Endothelial cell of umbilical vein (primary cell): ENCODE results near the gene NCOA7. TPM values are rescaled to one million over a fixed set of nuclear protein-coding genes. Genes with fewer than 3 reads are reported as not detected.

ENCODE experiments used
- BruUV-seq: library from RNA; stranded (reverse); fragments of 400-500 nt; replicated peaks from 2 replicates; lab custom pipeline; 2021; lab: Mats Ljungman, UMichigan
- CTCF ChIA-PET: fragments of 300-600, 350-600 bp; sonication (Branson Sonifier 250); formaldehyde crosslinking; loops from one replicate; lab custom pipeline; 2021; ENCODE audit warnings: antibody characterized with exemption, inconsistent platforms; lab: Charles Lee
- POLR2A ChIA-PET: fragments of 300-600, 350-600 bp; sonication (Branson Sonifier 250); formaldehyde crosslinking; loops from one replicate; lab custom pipeline; 2021; ENCODE audit warnings: antibody characterized with exemption, inconsistent platforms; lab: Charles Lee
- DNase-seq: peaks from one replicate; pipeline ENCODE4 v3.0.0-alpha.2; 2011; ENCODE audit warnings: low read depth, low spot score
- FAIRE-seq: peaks from 2 replicates; lab custom pipeline; 2011; peaks lifted over from hg19 to GRCh38; lab: Jason Lieb, UNC
- H2AFZ ChIP-seq: 2 replicates; pipeline ENCODE4 v1.6.0; 2012; ENCODE audit warnings: low read depth, low read length, control low read depth, inconsistent platforms
- H3K27ac ChIP-seq: 2 replicates; pipeline ENCODE4 v1.5.1; 2011; ENCODE audit warnings: low read depth, mild to moderate bottlenecking, control low read depth, low read length, moderate library complexity; ENCODE audit not compliant: insufficient read depth
- H3K27me3 ChIP-seq, 2 experiments: 2 replicates each; pipeline versions ENCODE4 v1.6.0 to v1.6.1; 2011; ENCODE audit warnings: low read length in 2 of 2, mixed read lengths in 1 of 2; ENCODE audit not compliant: control insufficient read depth in 2 of 2, insufficient read depth in 2 of 2
- H3K36me3 ChIP-seq, 2 experiments: 2 replicates in 1 of 2; 3 replicates in 1 of 2; pipeline ENCODE4 v1.5.1; 2011; ENCODE audit warnings: low read length in 2 of 2, mild to moderate bottlenecking in 1 of 2, moderate library complexity in 1 of 2; ENCODE audit not compliant: control insufficient read depth in 2 of 2, insufficient read depth in 2 of 2; ENCODE audit errors: extremely low read depth in 1 of 2
- H3K4me1 ChIP-seq: 3 replicates; pipeline ENCODE4 v1.5.1; 2011; ENCODE audit warnings: mild to moderate bottlenecking, low read length; ENCODE audit not compliant: control insufficient read depth, insufficient read depth; ENCODE audit errors: extremely low read depth
- H3K4me2 ChIP-seq: 2 replicates; pipeline ENCODE4 v1.6.1; 2011; ENCODE audit warnings: low read length, control low read depth, mixed read lengths; ENCODE audit not compliant: insufficient read depth
- H3K4me3 ChIP-seq, 3 experiments: fragments of 200-600 bp in 1 of 3; sonication (generic), shearing (Covaris generic) in 1 of 3; replicated peaks in 1 of 3; 2 replicates each; pipeline ENCODE4 v1.5.1; 2011 to 2016; ENCODE audit warnings: control low read depth in 3 of 3, low read length in 3 of 3, mild to moderate bottlenecking in 2 of 3, inconsistent platforms in 1 of 3, low read depth in 1 of 3, moderate library complexity in 1 of 3; ENCODE audit not compliant: insufficient read depth in 1 of 3
- H3K79me2 ChIP-seq: 2 replicates; pipeline ENCODE4 v1.6.0; 2012; ENCODE audit warnings: low read length, inconsistent platforms; ENCODE audit not compliant: control insufficient read depth, insufficient read depth
- H3K9ac ChIP-seq: replicated peaks from 2 replicates; pipeline ENCODE3; 2011; ENCODE audit warnings: low read length, control low read depth; ENCODE audit not compliant: insufficient read depth; ENCODE audit errors: extremely low read depth
- H3K9me1 ChIP-seq: replicated peaks from 3 replicates; pipeline ENCODE4 v1.6.0; 2011; ENCODE audit warnings: mild to moderate bottlenecking, low read length; ENCODE audit not compliant: control insufficient read depth, insufficient read depth; ENCODE audit errors: extremely low read depth
- H3K9me3 ChIP-seq: replicated peaks from 2 replicates; pipeline ENCODE4 v1.5.1; 2012; ENCODE audit warnings: low read length, inconsistent platforms; ENCODE audit not compliant: control insufficient read depth, insufficient read depth
- H4K20me1 ChIP-seq: replicated peaks from 2 replicates; pipeline ENCODE3; 2011; ENCODE audit warnings: mild to moderate bottlenecking, low read length; ENCODE audit not compliant: control insufficient read depth, insufficient read depth; ENCODE audit errors: extremely low read depth
- EZH2 ChIP-seq: IDR thresholded peaks from 2 replicates; pipeline ENCODE4 v1.6.1; 2012; ENCODE audit warnings: borderline replicate concordance, low read depth, mild to moderate bottlenecking, moderate library complexity, low read length, inconsistent platforms; ENCODE audit not compliant: severe bottlenecking
- FOS ChIP-seq: IDR thresholded peaks from 2 replicates; pipeline ENCODE4 v1.6.1; 2011; ENCODE audit warnings: mild to moderate bottlenecking, low read length, moderate library complexity, borderline replicate concordance; ENCODE audit not compliant: insufficient read depth
- GATA2 ChIP-seq: IDR thresholded peaks from 2 replicates; pipeline ENCODE4 v1.7.0; 2011; ENCODE audit warnings: low read depth, mild to moderate bottlenecking, moderate library complexity, mixed read lengths, low read length; ENCODE audit not compliant: insufficient read length, insufficient read depth
- JUN ChIP-seq: IDR thresholded peaks from 2 replicates; pipeline ENCODE4 v1.6.1; 2011; ENCODE audit warnings: borderline replicate concordance, low read depth; ENCODE audit not compliant: insufficient read length, insufficient read depth
- MYC ChIP-seq: IDR thresholded peaks from one replicate; pipeline ENCODE4 v1.6.1; 2011; ENCODE audit warnings: mild to moderate bottlenecking, low read depth, low read length
- POLR2A ChIP-seq: IDR thresholded peaks from 2 replicates; pipeline ENCODE4 v1.6.1; 2012; ENCODE audit warnings: low read depth, mild to moderate bottlenecking, control low read depth, low read length
- POLR2AphosphoS5 ChIP-seq: IDR thresholded peaks from 2 replicates; pipeline ENCODE4 v1.6.1; 2012; ENCODE audit warnings: low read depth, mild to moderate bottlenecking, control low read depth, low read length, moderate library complexity; ENCODE audit not compliant: insufficient read depth
- dilution Hi-C: fragments of 300-500 bp; cut with MboI; formaldehyde crosslinking; loops from one replicate; pipeline ENCODE4 v1.15.0; 2019; ENCODE audit warnings: low sequenced_read_pairs; ENCODE audit not compliant: extremely low pct_ligation_motif_present
- intact Hi-C: fragments of 100-400 bp; cut with micrococcal nuclease; formaldehyde crosslinking; loops from one replicate; pipeline ENCODE4 v1.10.0; 2022
- polyA plus RNA-seq, 4 experiments: library from polyadenylated mRNA; depleted of rRNA in 3 of 4; stranded (reverse) in 3 of 4; unstranded in 1 of 4; fragments of >200 nt; gene quantifications; 2 replicates each; pipeline versions ENCODE4 v1.2.1 to v1.2.3, GENCODE V29; 2011 to 2012; ENCODE audit warnings: missing spikeins in 1 of 4
- total RNA-seq: library from RNA; stranded (reverse); gene quantifications from 2 replicates; pipeline ENCODE4 v1.2.3, GENCODE V29; 2021
- TF ChIP-seq, protein P1 (sequence below), 2 donors: IDR thresholded peaks; 1 replicate in 1 of 2; 2 replicates in 1 of 2; pipeline ENCODE4 v1.5.1; 2011; ENCODE audit warnings: low read length in 2 of 2, mild to moderate bottlenecking in 2 of 2, moderate library complexity in 2 of 2, control low read depth in 1 of 2, inconsistent platforms in 1 of 2, low read depth in 1 of 2; ENCODE audit not compliant: insufficient read depth in 1 of 2; ENCODE audit errors: extremely low read depth in 1 of 2
- TF ChIP-seq, protein P2 (sequence below): IDR thresholded peaks from 2 replicates; pipeline ENCODE4 v1.6.1; 2011; ENCODE audit not compliant: insufficient read depth, insufficient read length

The NCOA7 gene
- total and polyA plus RNA-seq, 2 donors (not counting 3 experiments of a cell fraction or from before 2014, with no cell fraction given), result 27.7 to 71.2 TPM

DNA sequence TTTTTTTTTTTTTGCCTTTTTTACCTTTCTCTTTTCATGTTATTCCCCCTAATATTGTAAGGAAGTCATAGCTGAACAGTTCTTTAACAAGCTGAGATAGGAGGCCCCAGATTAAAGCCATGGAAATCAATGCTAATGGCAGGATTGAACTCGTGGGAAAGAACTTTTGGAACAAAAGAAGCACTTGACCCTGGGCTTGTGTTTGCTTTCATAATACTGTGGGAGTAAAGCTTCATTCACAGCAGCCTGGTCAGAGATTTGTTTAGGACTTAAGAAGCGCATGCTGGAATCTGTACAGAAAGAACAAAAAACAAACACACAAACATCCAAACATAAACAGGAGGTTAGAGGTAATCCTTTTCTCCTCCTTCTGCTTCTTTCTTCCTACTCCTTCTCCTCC, 36.2 kb upstream of the NCOA7 start:
- DNase-seq (no peak), FAIRE-seq (no peak)
- ChIA-PET POLR2A (interaction anchor here (0.7 kb wide), 1 partner anchor 569 kb away, joined by 3 read pairs; no protein-coding TSS in a partner anchor), CTCF (interaction anchor here (0.7 to 10.2 kb wide), 6 partner anchors 9 to 442 kb away, joined by 3 to 439 read pairs (median 8); no protein-coding TSS in a partner anchor)
- no TSS peak for BruUV-seq
- H3K27ac ChIP-seq, result no peak overlapping the region
- no peak overlapping the region for H3K4me3 ChIP-seq
- H3K79me2 ChIP-seq, result no peaks in the 10 kb centered on the region
- intact Hi-C loops, result loop anchor here (5.0 kb wide), 1 partner anchor 602 kb away; the partner anchor contains the start of gene TPD52L1
- H4K20me1 ChIP-seq, result no peaks in the 10 kb centered on the region
- no peak overlapping the region for H3K4me2 ChIP-seq
- no peaks in the 10 kb centered on the region for H3K9me3 ChIP-seq
- peaks cover 25 to 39% of the 10 kb centered on the region in 2 experiments for H3K27me3 ChIP-seq
- dilution Hi-C loops, result no loop called here
- no peak overlapping the region for H2AFZ ChIP-seq
- no peak overlapping the region for H3K9ac ChIP-seq
- H3K36me3 ChIP-seq, result no peaks in the 10 kb centered on the region
- H3K9me1 ChIP-seq, result no peaks in the 10 kb centered on the region
- H3K4me1 ChIP-seq, result peaks cover 3% of the 10 kb centered on the region
- no peak for TF ChIP-seq JUN
- TF ChIP-seq GATA2, result no peak
- TF ChIP-seq, protein P1, sequence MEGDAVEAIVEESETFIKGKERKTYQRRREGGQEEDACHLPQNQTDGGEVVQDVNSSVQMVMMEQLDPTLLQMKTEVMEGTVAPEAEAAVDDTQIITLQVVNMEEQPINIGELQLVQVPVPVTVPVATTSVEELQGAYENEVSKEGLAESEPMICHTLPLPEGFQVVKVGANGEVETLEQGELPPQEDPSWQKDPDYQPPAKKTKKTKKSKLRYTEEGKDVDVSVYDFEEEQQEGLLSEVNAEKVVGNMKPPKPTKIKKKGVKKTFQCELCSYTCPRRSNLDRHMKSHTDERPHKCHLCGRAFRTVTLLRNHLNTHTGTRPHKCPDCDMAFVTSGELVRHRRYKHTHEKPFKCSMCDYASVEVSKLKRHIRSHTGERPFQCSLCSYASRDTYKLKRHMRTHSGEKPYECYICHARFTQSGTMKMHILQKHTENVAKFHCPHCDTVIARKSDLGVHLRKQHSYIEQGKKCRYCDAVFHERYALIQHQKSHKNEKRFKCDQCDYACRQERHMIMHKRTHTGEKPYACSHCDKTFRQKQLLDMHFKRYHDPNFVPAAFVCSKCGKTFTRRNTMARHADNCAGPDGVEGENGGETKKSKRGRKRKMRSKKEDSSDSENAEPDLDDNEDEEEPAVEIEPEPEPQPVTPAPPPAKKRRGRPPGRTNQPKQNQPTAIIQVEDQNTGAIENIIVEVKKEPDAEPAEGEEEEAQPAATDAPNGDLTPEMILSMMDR (IDR thresholded peaks at IDR 0.05; ENCODE audit: extremely low read depth in 1 of 2, insufficient read depth in 1 of 2, low read depth in 1 of 2, low read length in 2 of 2), result no peak
- no peak for TF ChIP-seq MYC
- TF ChIP-seq, protein P2, sequence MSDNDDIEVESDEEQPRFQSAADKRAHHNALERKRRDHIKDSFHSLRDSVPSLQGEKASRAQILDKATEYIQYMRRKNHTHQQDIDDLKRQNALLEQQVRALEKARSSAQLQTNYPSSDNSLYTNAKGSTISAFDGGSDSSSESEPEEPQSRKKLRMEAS, result no peak
- no peak for TF ChIP-seq EZH2
- no peak for TF ChIP-seq FOS
- no peak for TF ChIP-seq POLR2AphosphoS5
- no peak for TF ChIP-seq POLR2A
